T-helper 9 cell (primary cell): ENCODE data around the gene SIGLEC11.
"Not testable (repeated sequence)": the region's sequence is repeated elsewhere in the genome, so short reads cannot be mapped to it uniquely, and the experiment has no call there.

Experiments used
- DNase-seq: peaks from one replicate; pipeline ENCODE4 v3.0.0-alpha.2; 2020

Gene SIGLEC11

GRCh38 chr19:49950956-49951526 lies 9.9 kb downstream of the SIGLEC11 start:
- no peak for DNase-seq

DNA sequence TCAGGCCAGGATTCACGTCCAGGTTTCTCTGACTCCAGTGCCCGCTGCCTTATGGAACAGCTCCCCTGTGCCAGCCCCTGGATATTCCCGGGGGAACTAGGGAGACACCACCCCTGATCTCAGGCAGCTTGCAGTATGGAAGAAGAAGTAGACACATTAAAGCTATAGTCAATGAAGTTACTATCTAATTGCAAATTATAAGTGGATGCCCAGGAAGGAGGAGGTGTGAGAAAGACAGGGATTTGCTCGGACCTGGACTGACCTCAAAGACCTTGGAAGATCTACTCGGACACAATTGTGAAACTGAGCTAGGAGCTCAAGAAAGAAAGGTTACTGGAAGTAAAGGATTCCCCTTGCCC lies 10.4 kb downstream of the SIGLEC11 start:
- no peak for DNase-seq

DNA sequence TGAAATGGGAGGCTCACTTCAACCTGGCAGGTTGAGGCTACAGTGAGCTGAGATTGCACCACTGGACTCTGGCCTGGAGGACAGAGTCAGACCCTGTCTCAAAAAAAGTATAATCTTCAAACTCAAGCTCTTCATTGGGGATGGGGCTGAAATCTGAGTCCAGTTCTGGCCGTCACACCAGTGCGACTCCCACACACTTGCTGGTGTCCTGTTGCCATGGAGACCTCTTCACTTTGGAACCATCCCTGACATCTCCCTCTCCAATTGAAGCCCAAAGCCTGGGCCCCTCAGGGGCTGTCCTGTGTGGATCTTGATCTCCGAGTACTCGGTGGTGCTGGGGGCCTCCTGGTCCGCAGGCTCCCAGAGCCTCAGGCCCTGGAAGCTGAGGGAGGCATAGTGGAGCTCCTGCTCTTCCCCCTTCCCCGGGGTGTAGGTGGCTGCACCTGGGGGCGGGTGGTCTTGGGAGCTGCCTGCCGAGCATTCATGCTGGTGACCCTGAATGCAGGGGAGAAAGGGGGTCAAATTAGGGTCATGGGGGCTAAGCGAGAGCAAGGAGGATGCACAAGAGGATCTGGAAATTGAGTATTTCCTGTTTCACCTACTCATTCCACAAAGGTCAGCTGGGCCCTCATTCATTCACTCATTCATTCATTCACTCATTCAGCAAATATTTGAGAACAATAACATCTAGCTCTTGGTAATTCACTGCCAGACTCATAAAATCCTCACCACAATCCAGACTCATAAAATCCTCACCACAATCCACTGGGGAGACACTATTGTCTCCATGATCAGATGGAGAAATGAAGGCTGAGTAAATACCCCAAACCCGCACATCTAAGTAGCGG lies 11.0 kb downstream of the SIGLEC11 start:
- no peak for DNase-seq

GRCh38 chr19:49946415-49946814 lies 14.6 kb downstream of the SIGLEC11 start:
- no peak for DNase-seq

- not testable (repeated sequence) for DNase-seq
Measured at GRCh38 chr19:49944567-49944966, 16.4 kb downstream of the SIGLEC11 start.

DNA sequence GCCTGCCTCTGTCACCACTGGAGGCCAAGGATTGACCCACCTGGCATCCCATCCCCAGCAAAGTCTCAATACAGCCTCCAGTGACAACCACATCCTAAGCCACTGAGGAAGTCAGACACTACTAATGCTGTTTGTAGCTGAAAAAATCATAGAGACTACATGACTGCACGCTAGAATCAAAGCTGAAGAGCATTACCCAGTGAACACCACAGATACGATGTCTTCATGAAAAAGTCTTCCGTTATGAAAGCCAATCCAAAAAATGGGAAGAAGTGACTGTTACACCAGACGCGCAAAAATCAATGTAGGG lies 20.5 kb downstream of the SIGLEC11 start:
- no peak for DNase-seq

- no peak for DNase-seq
Measured at GRCh38 chr19:49939721-49940481, 21.1 kb downstream of the SIGLEC11 start.

DNA sequence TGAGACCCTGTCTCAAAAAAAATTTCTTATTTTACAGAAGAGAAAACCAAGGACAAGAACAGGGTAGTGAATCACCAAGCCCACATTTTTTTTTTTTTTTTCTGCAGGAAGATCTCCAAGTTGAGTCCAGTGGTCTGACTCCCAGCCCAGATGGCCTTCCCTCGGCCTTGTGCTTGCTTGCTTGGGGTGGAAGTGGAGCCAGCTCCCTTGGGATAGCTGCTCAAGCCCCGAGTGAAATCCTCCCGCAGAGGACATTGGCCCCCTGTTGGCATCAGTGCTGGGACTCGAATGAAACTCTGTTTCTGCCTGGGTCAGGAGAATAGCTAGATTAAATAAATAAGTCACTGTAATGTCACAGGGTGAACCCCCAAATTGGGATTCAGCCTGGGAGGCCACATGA lies 22.3 kb downstream of the SIGLEC11 start:
- no peak for DNase-seq

- peak; percentile 80 for DNase-seq
Measured at GRCh38 chr19:49937750-49938381, 23.1 kb downstream of the SIGLEC11 start.

GRCh38 chr19:49936549-49936948 lies 24.4 kb downstream of the SIGLEC11 start:
- no peak for DNase-seq

DNA sequence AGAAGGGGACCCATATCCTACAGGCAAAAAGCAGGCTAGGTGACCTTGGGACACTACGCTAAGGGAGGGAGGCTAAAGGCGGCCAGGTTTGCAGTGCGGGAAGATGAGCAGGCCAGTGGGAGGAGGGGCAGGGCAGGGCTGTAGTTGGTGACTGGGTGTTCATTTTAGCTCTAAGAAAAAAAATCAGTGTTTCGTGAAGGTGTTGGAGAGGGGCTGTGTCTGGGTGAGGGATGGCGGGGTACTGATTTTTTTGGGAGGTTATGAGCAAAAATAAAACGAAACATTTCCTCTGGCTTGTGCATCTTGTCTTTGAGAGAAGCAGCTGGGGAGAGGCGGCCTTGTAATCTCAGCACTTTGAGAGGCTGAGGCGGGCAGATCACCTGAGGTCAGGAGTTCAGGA lies 27.3 kb downstream of the SIGLEC11 start:
- no peak for DNase-seq

DNA sequence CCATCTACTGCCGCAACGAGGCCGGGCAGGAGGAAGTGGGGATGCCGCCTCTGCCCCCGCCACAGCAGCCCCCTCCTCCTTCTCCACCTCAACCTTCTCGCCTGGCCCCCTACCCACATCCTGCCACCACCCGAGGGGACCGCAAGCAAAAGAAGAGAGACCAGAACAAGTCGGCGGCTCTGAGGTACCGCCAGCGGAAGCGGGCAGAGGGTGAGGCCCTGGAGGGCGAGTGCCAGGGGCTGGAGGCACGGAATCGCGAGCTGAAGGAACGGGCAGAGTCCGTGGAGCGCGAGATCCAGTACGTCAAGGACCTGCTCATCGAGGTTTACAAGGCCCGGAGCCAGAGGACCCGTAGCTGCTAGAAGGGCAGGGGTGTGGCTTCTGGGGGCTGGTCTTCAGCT lies 28.2 kb downstream of the SIGLEC11 start:
- DNase-seq = peak; percentile 27

DNA sequence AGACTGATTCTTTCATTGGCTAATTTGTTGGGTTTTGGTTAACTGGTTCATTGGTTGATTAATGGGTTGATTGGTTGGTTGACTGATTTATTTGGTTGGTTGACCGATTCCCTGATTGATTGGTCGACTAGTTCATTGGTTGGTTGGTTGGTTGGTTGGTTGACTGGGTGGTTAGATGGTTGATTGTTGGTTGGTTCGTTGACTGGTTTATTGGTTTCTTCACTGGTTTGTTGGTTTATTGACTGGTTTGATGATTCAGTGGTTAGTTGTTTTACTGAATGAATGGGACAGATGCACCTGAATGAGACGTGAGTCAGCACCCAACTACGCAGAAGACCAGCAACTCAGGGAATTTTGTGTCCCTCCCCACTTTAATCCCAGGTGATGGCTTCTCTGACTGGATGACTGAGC lies 28.9 kb downstream of the SIGLEC11 start:
- no peak for DNase-seq

- DNase-seq = no peak
Measured at GRCh38 chr19:49931293-49932040, 29.5 kb downstream of the SIGLEC11 start.

GRCh38 chr19:49930483-49931011 lies 30.4 kb downstream of the SIGLEC11 start:
- DNase-seq = no peak

GRCh38 chr19:49929611-49930482 lies 31.1 kb downstream of the SIGLEC11 start:
- DNase-seq = peak; percentile 86

DNA sequence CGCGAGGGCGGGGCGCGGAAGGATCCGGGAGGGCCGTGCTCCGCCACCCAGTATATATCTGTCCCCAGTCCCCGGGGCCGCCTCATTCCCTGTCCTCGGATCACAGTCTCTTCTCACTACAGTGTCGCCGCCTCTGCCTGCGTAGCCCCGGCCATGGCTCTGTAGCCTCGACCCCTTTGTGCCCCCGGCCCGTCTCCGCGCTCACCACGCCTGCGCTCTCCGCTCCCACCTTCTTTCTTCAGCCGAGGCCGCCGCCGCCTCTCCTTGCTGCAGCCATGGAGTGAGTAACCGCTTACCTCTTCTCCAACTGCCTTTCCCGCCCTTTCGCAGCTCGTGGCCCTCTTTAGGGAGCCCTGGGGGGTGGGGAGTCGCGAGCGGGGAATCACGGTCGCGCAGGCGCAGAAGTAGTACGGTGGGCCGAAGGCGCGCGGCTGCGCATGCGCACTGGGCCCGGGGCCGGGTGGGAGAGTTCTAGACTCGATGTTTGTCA lies 31.8 kb downstream of the SIGLEC11 start, which contains the start of the genes ATF5 and NUP62:
TSS of gene ATF5 (plus strand) at position 85 of the 490 bp plus-strand sequence. CDS start 1,646 bp downstream, outside the sequence.
TSS of gene NUP62 (minus strand) at position 384 of the 490 bp plus-strand sequence. CDS start 19,697 bp downstream, outside the sequence.
- peak; percentile 91 for DNase-seq

DNA sequence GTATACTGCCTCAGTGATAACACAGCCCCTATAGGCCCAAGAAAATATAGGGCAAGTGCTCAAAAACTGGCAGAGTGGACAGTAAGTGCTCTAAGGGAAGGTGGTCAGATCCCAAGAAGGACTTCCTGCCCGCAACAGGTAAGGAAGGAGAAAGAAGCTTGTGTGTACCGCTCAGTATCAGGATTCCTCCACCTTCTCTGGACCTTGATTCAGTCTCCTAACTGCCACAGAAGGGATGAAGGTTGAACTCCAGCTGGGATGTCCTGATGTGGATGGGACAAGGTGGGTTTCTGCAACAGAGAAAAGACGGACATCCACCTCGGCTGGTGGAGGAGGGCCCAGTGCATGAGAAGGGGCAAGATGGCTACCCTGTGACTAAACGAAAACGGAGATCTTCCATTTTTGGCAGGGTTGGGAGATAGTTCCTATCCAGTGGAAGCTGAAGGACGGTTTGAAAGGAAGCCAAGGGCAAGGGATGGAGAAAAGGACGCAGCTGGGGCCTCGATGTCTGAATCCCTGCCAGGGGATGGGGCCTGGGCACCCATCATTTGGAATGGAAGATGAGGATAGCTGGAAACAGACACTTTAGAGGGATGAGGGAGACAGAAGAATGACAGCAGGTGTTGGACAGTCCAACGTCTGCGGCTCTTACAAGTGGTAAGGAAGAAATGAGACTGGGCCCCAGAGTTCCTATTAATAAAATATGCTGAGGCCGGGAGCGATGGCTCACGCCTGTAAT lies 33.3 kb downstream of the SIGLEC11 start:
- no peak for DNase-seq

GRCh38 chr19:49926515-49926914 lies 34.5 kb downstream of the SIGLEC11 start:
- no peak for DNase-seq

DNA sequence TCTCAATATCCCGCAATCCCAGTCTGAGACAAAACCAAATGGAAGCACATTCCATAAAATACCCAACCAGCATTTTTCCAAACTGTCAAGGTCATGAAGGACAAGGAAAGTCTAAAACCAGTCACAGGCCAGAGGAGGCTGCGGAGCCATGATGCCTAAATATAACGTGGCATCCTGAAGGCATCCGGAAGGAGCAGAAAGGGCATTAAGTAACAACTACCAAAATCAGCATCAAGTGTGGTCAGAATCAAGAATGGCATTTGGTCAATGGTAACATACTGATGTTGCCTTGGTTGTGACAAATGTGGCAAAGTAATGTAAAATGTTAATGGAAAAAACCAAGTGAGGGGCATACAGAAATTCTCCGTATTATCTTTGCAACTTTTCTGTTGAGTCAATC lies 35.5 kb downstream of the SIGLEC11 start:
- DNase-seq = no peak
